PC-9 (cell line): ENCODE measurements around the gene MYO10. TPM values are rescaled to one million over a fixed set of nuclear protein-coding genes. Genes with fewer than 3 reads are reported as not detected.

Experiments used
- BruUV-seq: library from RNA; stranded (reverse); fragments of 400-500 nt; replicated peaks from 2 replicates; lab custom pipeline; 2021; lab: Mats Ljungman, UMichigan
- CTCF ChIA-PET: fragments of 300-600 bp; sonication (Branson Sonifier 250); formaldehyde crosslinking; loops from one replicate; lab custom pipeline; 2022; ENCODE audit warnings: antibody characterized with exemption; lab: Charles Lee
- POLR2A ChIA-PET: fragments of 300-600 bp; sonication (Branson Sonifier 250); formaldehyde crosslinking; loops from one replicate; lab custom pipeline; 2022; ENCODE audit warnings: antibody characterized with exemption; ENCODE audit not compliant: unreplicated experiment; lab: Charles Lee
- DNase-seq, 2 experiments: peaks; one replicate each; pipeline versions ENCODE4 v3.0.0 to v3.0.0-alpha.2; 2015 to 2022; ENCODE audit warnings: mixed read lengths in 1 of 2
- H2AFZ ChIP-seq: fragments of 200-600 bp; sonication (generic); 2 replicates; pipeline ENCODE4 v1.8.1; 2017; ENCODE audit warnings: antibody characterized with exemption
- H3F3A ChIP-seq: fragments of 200-600 bp; sonication (generic); 2 replicates; pipeline ENCODE4 v1.8.1; 2017; ENCODE audit warnings: antibody characterized with exemption, mild to moderate bottlenecking, low read depth; ENCODE audit not compliant: insufficient read depth
- H3K27ac ChIP-seq: fragments of 200-600 bp; sonication (generic); 2 replicates; pipeline ENCODE4 v1.6.1; 2016; ENCODE audit warnings: mixed run types
- H3K27me3 ChIP-seq: fragments of 200-600 bp; sonication (generic); 2 replicates; pipeline ENCODE4 v1.6.1; 2016; ENCODE audit warnings: low read depth, mixed run types; ENCODE audit not compliant: insufficient read depth
- H3K36me3 ChIP-seq: fragments of 200-600 bp; sonication (generic); 2 replicates; pipeline ENCODE4 v1.6.1; 2016; ENCODE audit warnings: low read depth, mixed run types
- H3K4me1 ChIP-seq: fragments of 200-600 bp; sonication (generic); replicated peaks from 2 replicates; pipeline ENCODE4 v1.6.1; 2016; ENCODE audit warnings: mixed run types; ENCODE audit not compliant: insufficient read depth
- H3K4me2 ChIP-seq: fragments of 200-600 bp; sonication (generic); 2 replicates; pipeline ENCODE4 v1.6.1; 2017; ENCODE audit warnings: mixed run types
- H3K4me3 ChIP-seq: fragments of 200-600 bp; sonication (generic); 2 replicates; pipeline ENCODE4 v1.6.1; 2016; ENCODE audit warnings: mixed run types
- H3K79me2 ChIP-seq: fragments of 200-600 bp; sonication (generic); 2 replicates; pipeline ENCODE4 v1.6.1; 2017; ENCODE audit warnings: low read depth, mixed run types
- H3K9me2 ChIP-seq: fragments of 200-600 bp; sonication (generic); 2 replicates; pipeline ENCODE4 v1.8.1; 2017; ENCODE audit warnings: mild to moderate bottlenecking; ENCODE audit not compliant: insufficient read depth
- H3K9me3 ChIP-seq: fragments of 200-600 bp; sonication (generic); 2 replicates; pipeline ENCODE4 v1.8.1; 2016; ENCODE audit warnings: low read depth; ENCODE audit not compliant: insufficient read depth
- H4K20me1 ChIP-seq: fragments of 200-600 bp; sonication (generic); 2 replicates; pipeline ENCODE4 v1.8.1; 2017; ENCODE audit not compliant: insufficient read depth
- CTCF ChIP-seq: fragments of 200-600 bp; sonication (generic); conservative IDR thresholded peaks from 2 replicates; pipeline ENCODE4 v1.6.1; 2017; ENCODE audit warnings: mixed run types, antibody characterized with exemption, mild to moderate bottlenecking, moderate library complexity
- EZH2 ChIP-seq: fragments of 200-600 bp; sonication (generic); IDR thresholded peaks from 2 replicates; pipeline ENCODE4 v1.8.0; 2017; ENCODE audit warnings: antibody characterized with exemption, low read depth
- intact Hi-C: fragments of 100-400 bp; cut with micrococcal nuclease; formaldehyde crosslinking; loops from one replicate; pipeline ENCODE4 v1.10.0; 2022; ENCODE audit not compliant: unreplicated experiment
- total RNA-seq: library from RNA; stranded (reverse); gene quantifications from 2 replicates; pipeline ENCODE4 v1.2.3, GENCODE V29; 2021

MYO10 gene
- total RNA-seq, 1 experiment from 2014 or later = 92.8 TPM

DNA sequence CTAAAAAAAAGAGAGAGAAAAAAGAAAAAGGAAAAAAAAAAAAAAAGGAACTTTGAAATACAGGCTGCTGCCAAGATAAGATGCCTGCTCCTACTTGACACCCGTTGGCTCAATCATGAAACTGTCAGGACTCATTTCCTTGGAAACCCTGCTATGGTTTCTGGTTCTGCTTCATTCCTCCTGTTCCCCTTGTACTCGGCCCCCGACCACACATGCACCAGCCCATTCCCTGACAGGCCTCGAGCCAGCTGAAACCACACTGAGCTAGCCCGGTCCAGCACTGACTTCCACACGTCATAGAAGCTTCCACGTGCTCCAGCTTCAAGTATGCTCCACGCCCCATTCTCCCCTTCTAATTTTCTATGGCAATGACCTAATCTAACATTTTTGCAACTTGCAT lies 93.2 kb downstream of the MYO10 start:
- Histone ChIP-seq H3K36me3 (0 out of 2 replicates have a peak, but pooled peaks cover 3% of the 10 kb centered on the region), H3F3A (no peaks in the 10 kb centered on the region), H3K4me3 (no peak overlapping the region), H2AFZ (no peak overlapping the region), H3K27ac (no peak overlapping the region), H3K9me3 (no peaks in the 10 kb centered on the region), H4K20me1 (no peaks in the 10 kb centered on the region), H3K79me2 (0 out of 2 replicates have a peak, but pooled peaks cover 6% of the 10 kb centered on the region), H3K4me2 (no peak overlapping the region), H3K4me1 (no peaks in the 10 kb centered on the region), H3K27me3 (no peaks in the 10 kb centered on the region), H3K9me2 (no peaks in the 10 kb centered on the region)
- no peak for DNase-seq
- ChIA-PET POLR2A (interaction anchor here (0.6 kb wide), 2 partner anchors 14 to 20 kb away, joined by 3 to 4 read pairs; no protein-coding TSS in a partner anchor), CTCF (interaction anchor here (0.7 kb wide), 1 partner anchor 90 kb away, joined by 7 read pairs; no protein-coding TSS in a partner anchor)
- intact Hi-C loops = no loop called here
- TF ChIP-seq EZH2 = no peak
- TF ChIP-seq CTCF = no peak
- BruUV-seq = no TSS peak

DNA sequence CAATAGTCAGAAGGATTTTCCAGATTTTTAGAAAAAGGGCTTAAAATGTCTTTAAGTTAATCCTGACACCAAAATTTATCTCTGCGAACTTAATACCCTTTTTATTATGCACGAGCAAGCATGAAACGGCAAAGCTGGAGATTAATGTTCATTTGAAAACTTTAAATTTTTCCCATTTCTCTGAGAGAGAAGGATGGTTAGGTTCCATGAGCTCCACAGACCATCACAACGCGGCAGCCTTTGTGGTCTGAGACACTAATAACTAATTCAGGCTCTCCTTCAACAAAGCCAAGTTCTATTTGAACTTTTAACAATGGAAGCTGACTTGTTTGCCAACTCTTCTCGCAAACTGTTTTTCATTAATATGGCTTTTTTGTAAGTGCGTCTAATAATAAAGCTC lies 94.7 kb downstream of the MYO10 start:
- Histone ChIP-seq H4K20me1 (no peaks in the 10 kb centered on the region), H3K79me2 (0 out of 2 replicates have a peak, but pooled peaks cover 6% of the 10 kb centered on the region), H3K9me2 (no peaks in the 10 kb centered on the region), H3K9me3 (no peaks in the 10 kb centered on the region), H3K36me3 (0 out of 2 replicates have a peak, but pooled peaks cover 3% of the 10 kb centered on the region), H3K4me3 (no peak overlapping the region), H2AFZ (no peak overlapping the region), H3F3A (no peaks in the 10 kb centered on the region), H3K27ac (no peak overlapping the region), H3K4me1 (no peaks in the 10 kb centered on the region), H3K27me3 (no peaks in the 10 kb centered on the region), H3K4me2 (no peak overlapping the region)
- intact Hi-C loops = no loop called here
- CTCF ChIA-PET = no interaction called here
- POLR2A ChIA-PET = no interaction called here
- TF ChIP-seq CTCF = no peak
- TF ChIP-seq EZH2 = no peak
- no TSS peak for BruUV-seq
- DNase-seq = no peak

DNA sequence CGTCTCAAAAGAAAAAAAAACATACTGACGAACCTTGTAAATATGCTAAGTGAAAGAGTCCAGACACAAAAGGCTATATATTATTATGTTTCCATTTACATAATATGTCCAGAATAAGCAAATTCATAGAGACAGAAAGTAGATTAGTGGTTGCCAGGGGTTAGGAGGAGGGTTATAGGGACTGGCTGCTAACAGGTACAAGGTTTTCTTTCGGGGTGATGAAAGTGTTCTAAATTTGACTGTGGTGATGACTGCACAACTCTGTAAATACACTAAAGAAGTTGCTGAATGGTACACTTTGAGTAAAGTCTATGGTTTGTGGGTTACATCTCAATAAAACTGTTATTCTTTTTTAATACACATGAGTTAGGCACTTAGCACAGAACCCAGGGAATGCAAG lies 98.8 kb downstream of the MYO10 start:
- H3K27me3 ChIP-seq = no peaks in the 10 kb centered on the region
- no peaks in the 10 kb centered on the region for H3K9me2 ChIP-seq
- DNase-seq = no peak
- no peaks in the 10 kb centered on the region for H4K20me1 ChIP-seq
- no peaks in the 10 kb centered on the region for H3K36me3 ChIP-seq
- H3F3A ChIP-seq = no peaks in the 10 kb centered on the region
- no peaks in the 10 kb centered on the region for H3K9me3 ChIP-seq
- H2AFZ ChIP-seq = no peak overlapping the region
- no peak overlapping the region for H3K4me3 ChIP-seq
- no peak overlapping the region for H3K27ac ChIP-seq
- ChIA-PET CTCF (no interaction called here), POLR2A (no interaction called here)
- TF ChIP-seq CTCF (no peak), EZH2 (no peak)
- intact Hi-C loops = no loop called here
- BruUV-seq = no TSS peak
- no peak overlapping the region for H3K4me2 ChIP-seq
- no peaks in the 10 kb centered on the region for H3K79me2 ChIP-seq
- no peaks in the 10 kb centered on the region for H3K4me1 ChIP-seq
